NCI-H2029 (cell line): Measurements from ENCODE around the gene TRIM58.

Experiments
- DNase-seq: peaks from one replicate; lab custom pipeline; 2025; lab: John Stamatoyannopoulos, UW

TRIM58 gene, protein sequence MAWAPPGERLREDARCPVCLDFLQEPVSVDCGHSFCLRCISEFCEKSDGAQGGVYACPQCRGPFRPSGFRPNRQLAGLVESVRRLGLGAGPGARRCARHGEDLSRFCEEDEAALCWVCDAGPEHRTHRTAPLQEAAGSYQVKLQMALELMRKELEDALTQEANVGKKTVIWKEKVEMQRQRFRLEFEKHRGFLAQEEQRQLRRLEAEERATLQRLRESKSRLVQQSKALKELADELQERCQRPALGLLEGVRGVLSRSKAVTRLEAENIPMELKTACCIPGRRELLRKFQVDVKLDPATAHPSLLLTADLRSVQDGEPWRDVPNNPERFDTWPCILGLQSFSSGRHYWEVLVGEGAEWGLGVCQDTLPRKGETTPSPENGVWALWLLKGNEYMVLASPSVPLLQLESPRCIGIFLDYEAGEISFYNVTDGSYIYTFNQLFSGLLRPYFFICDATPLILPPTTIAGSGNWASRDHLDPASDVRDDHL

DNA sequence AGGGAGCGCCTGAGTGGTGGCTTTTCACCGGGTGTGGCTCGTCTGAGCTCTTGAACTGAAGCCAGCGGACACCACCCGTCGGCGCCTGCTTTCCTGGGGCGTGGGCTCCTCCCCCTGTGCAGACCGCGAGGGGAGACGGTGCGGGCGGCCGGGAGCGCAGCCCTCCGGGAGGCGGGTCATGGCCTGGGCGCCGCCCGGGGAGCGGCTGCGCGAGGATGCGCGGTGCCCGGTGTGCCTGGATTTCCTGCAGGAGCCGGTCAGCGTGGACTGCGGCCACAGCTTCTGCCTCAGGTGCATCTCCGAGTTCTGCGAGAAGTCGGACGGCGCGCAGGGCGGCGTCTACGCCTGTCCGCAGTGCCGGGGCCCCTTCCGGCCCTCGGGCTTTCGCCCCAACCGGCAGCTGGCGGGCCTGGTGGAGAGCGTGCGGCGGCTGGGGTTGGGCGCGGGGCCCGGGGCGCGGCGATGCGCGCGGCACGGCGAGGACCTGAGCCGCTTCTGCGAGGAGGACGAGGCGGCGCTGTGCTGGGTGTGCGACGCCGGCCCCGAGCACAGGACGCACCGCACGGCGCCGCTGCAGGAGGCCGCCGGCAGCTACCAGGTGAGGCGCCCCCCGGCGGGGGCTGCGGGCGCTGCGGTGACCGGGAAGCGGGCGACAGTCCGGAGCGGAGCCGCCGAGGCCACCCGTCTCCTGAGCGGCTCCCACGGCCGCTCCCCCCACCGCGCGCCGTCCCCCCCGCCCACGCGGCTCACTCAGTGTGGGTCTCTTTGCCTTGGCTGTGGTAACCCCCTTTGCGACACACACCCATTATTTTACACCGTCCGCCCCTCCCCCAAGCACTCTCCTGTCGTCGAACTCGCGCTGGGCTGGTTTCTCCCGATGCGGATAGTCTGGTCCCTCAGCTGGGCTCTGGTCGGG, at the start of gene TRIM58:
TSS of gene TRIM58 (plus strand) at position 119 of the 916 bp plus-strand sequence. CDS start at position 179, 60 bp downstream.
- no peak for DNase-seq

GRCh38 chr1:247812637-247813036, 44.4 kb upstream of the TRIM58 start:
- no peak for DNase-seq

GRCh38 chr1:247822060-247822459, 34.9 kb upstream of the TRIM58 start:
- DNase-seq: no peak

GRCh38 chr1:247824023-247824422, 33.0 kb upstream of the TRIM58 start, which contains the start of gene OR14A16:
TSS of gene OR14A16 (minus strand) at chr1:247824119. CDS start at chr1:247815729, 8,390 bp downstream.
- DNase-seq: no peak

DNA sequence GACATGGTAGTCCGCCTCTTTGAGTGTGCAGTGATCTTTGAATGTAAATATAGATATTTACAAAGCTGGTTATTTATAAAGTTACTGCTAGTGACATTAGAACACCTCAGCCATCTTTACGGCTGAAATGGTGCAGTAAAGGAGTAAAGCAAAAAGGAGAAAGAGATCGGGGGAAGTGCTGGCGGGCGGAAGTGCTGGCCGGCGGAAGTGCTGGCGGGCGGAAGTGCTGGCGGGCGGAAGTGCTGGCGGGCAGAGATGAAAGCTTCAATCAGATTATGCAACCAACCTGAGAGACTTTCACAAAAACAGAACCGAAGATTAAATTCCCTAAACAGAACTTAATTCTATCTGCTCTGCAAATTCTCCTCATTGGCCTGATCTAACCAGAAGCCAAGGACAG, 31.6 kb upstream of the TRIM58 start:
- no peak for DNase-seq

- DNase-seq: no peak
Observed at GRCh38 chr1:247829656-247830055, 27.3 kb upstream of the TRIM58 start.

GRCh38 chr1:247833601-247834000, 23.4 kb upstream of the TRIM58 start:
- no peak for DNase-seq

DNA sequence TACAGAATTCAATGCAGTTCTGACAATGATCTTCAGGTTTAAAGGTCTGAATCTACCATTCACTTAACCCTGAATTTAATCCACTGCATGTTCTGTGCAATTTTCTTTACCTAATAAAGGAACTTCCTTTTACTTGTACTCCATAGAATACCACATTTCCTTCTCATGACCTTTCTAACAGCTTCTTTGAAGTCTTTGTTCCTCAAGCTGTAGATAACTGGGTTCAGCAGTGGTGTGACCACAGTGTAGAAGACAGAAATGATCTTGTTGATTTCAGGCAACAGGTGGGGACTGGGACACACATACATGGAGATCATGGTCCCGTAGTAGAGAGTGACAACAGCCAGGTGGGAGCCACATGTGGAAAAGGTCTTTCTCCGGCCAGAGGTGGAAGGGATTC, 16.2 kb upstream of the TRIM58 start:
- no peak for DNase-seq

- DNase-seq: no peak
Observed at GRCh38 chr1:247841796-247842195, 15.2 kb upstream of the TRIM58 start, which contains the start of gene OR11L1. TSS of gene OR11L1 (minus strand) at chr1:247841896. CDS start at chr1:247841896, 0 bp downstream.

DNA sequence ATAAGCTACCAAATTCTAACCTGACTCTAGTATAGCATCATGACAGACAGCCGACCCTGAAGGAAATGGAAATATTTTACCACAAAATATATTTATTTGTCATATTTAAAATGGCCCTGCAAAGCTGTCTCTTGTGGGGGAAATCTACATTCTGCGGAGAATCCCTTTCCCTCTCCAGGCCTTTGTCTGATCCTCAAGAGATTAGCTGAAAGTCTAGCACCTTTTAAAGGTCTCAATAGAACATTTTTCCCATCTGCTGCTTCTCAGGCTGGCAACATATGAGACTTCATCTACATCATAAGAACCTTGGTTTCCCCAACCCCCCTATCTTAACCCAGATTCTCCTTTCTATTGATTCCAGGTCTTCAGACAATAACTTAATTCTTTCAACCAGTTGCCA, 13.6 kb upstream of the TRIM58 start:
- DNase-seq: no peak

DNA sequence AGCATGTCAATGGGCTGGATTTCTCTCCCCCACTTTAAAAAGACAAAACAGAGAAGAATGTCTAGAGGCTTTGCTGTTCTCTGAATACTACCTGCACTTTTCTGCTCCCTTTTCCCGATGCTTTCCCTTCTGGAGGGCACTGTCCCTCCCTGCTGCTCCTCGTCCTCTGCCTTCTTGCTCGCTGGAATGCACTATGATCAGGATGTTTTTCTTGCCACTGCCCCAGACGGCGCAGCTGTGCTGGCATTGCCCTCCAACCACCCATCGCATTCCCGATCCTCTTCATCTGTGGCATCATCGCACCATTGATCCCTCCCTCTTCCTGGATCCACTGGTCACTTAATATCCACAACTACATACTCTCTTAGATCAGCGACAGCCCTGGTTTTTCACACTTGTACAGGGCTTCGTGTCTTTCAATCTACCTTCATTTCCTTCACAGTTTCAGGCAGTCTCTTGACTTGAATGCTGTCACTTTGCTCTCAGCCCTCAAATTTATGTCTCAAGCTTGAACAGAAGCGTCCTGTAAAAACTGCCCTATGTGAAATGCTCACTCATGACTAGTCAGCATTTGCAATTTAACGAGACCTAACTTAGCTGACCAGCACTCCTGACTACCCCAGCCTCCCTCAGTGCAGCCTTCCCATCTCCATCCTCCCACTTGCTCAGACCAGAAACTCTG, 11.8 kb upstream of the TRIM58 start:
- no peak for DNase-seq

DNA sequence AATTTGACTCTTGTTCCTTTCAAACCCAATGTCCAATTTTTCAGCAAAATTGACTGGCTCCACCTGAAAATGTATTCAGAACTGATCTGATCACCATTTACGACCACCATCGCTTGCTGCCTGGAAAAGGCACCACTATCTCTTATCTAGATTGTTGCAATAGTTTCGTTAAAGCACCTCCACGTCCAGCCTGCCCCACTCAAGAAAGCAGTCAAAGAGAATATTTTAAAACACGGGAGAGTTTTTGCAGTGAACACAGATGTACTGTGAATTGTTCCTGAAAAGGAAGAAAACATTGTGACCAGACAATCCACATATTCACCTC, 11.3 kb upstream of the TRIM58 start:
- no peak for DNase-seq

- no peak for DNase-seq
Observed at GRCh38 chr1:247848346-247848745, 8.6 kb upstream of the TRIM58 start.

- DNase-seq: no peak
Observed at GRCh38 chr1:247849616-247850015, 7.4 kb upstream of the TRIM58 start.

DNA sequence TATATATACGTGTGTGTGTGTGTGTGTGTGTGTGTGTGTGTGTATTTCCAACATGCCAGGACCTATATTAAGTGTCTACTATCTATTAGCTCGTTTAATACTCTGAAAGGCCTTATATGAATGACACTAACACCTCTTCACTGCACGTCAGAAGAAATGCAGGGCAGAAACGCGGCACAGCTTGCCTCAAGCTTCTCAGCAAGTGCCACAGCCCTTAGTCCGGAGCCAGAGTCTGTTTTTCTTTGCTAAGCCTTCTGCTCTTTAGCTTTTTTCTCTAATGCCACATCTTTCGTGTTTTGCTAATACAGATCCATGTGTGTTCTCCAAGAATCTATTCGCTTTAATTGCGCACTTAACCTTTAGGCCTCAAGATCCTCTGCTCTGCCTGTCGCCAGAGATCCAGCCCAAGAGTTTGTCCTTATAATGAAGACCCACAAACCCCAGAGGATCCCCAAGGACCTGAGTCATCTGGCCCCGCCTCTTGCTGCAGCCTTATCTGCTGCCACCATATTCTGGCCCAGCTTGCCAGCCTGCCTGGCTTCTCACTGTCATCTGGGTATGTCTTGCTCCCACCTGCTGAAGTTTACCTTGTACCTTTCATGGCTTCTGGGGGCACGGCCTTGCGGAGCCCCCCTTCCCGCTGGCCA, 2.0 kb upstream of the TRIM58 start:
- DNase-seq: no peak

DNA sequence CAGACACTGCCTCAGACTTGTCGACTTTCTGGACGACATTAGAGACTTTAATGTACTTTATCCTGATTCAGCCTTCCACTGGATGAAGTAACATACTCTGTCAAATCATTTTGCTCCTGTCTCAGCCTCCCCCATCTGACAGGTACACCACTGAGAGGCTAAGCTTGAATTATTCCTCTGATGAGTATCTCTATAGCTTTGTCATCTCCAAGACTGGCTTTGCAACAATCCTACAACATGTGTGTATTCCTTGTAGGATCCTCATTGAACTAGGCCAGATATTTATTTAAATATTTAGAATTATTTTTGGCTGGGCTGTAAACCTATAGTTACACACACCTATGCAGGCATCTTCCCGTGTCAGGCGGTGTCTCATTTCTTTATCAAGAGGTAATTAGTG, 1.1 kb upstream of the TRIM58 start:
- no peak for DNase-seq

DNA sequence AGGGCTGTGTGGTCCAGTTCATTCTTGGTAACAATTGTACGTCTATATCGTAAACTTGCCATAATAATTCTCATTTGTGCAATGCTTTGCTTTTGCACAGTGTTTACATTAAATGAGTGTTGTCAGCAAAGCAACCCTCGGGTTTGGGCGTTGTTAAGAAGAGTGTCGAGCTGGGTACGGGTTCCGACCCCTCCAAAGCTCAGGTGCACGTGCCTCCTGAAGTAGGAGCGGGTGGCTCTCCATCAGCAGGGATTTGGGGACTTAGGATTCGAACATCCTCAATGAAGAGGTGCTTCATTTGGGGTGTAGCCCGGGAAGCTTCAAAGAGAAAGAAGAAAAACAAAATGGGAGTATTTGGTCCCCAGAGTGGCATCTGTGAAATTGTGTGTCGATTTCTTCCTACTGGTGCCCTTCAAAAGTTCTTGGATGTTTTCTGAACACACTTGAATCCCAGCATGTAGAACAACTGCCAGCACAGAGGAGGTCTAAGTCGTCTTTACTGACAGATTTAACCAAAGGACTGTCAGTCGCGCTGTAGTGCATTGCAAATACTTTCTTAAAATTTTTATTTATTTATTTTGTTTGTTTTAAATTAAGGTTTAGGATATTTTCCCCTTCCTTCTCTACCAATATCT, 1.1 kb downstream of the TRIM58 start:
- DNase-seq: no peak

GRCh38 chr1:247862756-247863155, 5.8 kb downstream of the TRIM58 start:
- no peak for DNase-seq

- DNase-seq: no peak
Observed at GRCh38 chr1:247864644-247865043, 7.7 kb downstream of the TRIM58 start.

GRCh38 chr1:247865416-247865815, 8.4 kb downstream of the TRIM58 start:
- no peak for DNase-seq

DNA sequence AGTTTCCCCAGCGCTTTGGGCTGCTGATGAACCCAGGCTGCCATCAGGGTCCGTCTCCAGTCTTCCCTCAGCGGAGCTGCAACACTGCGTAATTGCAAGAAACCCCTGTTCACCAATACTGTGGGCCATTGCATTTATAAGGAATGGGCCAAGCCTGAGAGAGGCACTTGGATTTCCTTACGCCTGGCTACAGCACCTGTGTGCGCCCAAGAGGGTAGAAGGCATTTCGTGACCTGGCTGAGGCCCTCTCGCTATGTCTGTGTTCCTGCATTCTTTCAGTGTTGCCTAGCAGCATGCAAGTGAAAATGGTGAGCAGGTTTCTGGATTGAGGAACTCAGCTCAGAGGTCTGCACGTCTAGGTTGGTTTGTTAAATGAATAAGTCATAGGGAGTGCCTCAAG, 26.4 kb downstream of the TRIM58 start:
- no peak for DNase-seq
